ENCODE data around the gene BAIAP3.

GRCh38 chr16:1338855-1339675 is 5.6 kb downstream of the BAIAP3 start:
- TF ChIP-seq POLR2A (IDR thresholded peaks at IDR 0.05): no peak
- TF ChIP-seq CTCF (IDR thresholded peaks at IDR 0.05): no peak
- TF ChIP-seq POLR2AphosphoS5 (IDR thresholded peaks at IDR 0.05): no peak
- no peak for TF ChIP-seq EP300 (IDR thresholded peaks at IDR 0.05)
